Rectal smooth muscle tissue (tissue), 1 donor: ENCODE data around the gene BTBD7.

Experiments used
- H3K27ac ChIP-seq: one replicate; pipeline ENCODE4 v1.7.0; 2013; ENCODE audit warnings: low read depth, low read length, inconsistent platforms
- H3K27me3 ChIP-seq: one replicate; pipeline ENCODE4 v1.7.0; 2013; ENCODE audit warnings: low read length; ENCODE audit not compliant: control insufficient read depth, insufficient read depth
- H3K36me3 ChIP-seq: one replicate; pipeline ENCODE4 v1.7.0; 2013; ENCODE audit warnings: low read length; ENCODE audit not compliant: control insufficient read depth, insufficient read depth
- H3K4me1 ChIP-seq: one replicate; pipeline ENCODE4 v1.7.0; 2013; ENCODE audit warnings: low read length; ENCODE audit not compliant: control insufficient read depth, insufficient read depth
- H3K4me3 ChIP-seq: one replicate; pipeline ENCODE4 v1.7.0; 2013; ENCODE audit warnings: low read length
- H3K9ac ChIP-seq: one replicate; pipeline ENCODE4 v1.7.0; 2013; ENCODE audit warnings: low read length

The BTBD7 gene

DNA sequence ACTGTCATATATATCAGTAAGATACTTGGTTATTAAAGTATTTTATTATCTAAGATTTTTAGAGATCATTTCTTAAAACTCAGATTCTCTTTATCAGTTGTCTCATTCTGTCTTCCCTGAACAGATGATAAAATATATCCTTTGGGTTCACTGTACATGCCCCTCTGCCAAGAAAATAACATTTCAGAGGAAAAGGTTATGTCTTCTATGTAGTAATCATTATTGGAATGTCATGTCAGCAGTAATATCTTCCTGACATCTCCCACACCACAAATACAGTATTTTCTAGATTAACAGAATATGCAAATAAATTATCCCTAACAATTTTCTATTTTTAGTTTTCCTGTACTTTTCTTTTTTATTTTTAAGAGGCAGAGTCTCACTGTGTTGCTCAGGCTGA lies 26.0 kb downstream of the BTBD7 start:
- Histone ChIP-seq H3K9ac (no peak overlapping the region), H3K4me1 (peaks cover 2% of the 10 kb centered on the region), H3K36me3 (no peaks in the 10 kb centered on the region), H3K4me3 (no peak overlapping the region), H3K27ac (no peak overlapping the region), H3K27me3 (no peaks in the 10 kb centered on the region)

DNA sequence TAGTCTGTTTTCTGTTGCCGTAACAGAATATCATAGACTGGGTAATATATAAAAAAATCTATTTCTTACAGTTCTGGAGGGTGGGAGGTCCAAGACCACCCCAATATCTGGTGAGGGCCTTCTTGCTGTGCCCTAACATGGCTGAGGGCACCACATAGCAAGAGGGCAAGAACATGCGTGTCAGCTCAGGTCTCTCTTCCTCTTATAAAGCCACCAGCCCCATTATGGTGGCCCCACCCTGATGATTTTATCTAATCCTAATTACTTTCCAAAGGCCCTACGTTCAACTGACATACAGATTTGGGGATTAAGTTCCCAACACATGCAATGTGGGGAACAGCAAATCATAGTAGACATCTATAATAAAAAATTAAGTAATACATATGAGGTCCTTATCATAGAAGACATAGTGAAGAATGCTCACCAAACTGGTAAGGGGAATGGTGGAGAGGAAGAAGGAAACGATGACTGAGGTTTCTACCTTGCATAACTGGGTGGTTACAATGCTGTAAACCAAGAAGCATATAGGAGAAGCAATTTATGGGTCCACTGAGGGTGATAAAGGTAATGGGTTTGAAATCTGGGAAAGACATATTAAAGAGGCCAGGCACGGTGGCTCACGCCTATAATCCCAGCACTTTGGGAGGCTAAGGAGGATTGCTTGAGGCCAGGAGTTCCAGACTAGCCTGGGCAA lies 27.0 kb downstream of the BTBD7 start:
- no peak overlapping the region for H3K9ac ChIP-seq
- no peak overlapping the region for H3K27ac ChIP-seq
- H3K27me3 ChIP-seq, result no peaks in the 10 kb centered on the region
- H3K4me3 ChIP-seq, result no peak overlapping the region
- no peaks in the 10 kb centered on the region for H3K36me3 ChIP-seq
- peaks cover 2% of the 10 kb centered on the region for H3K4me1 ChIP-seq

DNA sequence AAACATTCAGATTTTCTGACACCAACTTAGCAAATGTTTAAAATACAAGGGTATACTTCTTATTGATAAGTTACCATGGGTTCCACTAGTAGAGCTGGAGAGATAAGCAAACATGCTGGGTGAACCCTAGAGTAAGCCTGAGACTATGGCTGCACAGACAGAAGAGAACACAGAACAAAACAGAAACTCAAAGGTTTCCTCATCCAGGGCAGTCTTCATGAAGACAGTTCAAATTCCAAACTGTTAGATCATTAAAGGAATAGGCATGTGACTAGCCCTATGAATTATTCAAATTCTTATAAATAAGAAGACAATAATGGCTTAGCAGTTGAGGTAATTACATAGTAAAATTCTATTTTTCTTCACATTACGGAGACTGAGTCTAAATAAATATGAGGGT lies 28.1 kb downstream of the BTBD7 start:
- no peak overlapping the region for H3K9ac ChIP-seq
- H3K4me1 ChIP-seq, result no peaks in the 10 kb centered on the region
- H3K27me3 ChIP-seq, result no peaks in the 10 kb centered on the region
- H3K27ac ChIP-seq, result no peak overlapping the region
- no peaks in the 10 kb centered on the region for H3K36me3 ChIP-seq
- no peak overlapping the region for H3K4me3 ChIP-seq

DNA sequence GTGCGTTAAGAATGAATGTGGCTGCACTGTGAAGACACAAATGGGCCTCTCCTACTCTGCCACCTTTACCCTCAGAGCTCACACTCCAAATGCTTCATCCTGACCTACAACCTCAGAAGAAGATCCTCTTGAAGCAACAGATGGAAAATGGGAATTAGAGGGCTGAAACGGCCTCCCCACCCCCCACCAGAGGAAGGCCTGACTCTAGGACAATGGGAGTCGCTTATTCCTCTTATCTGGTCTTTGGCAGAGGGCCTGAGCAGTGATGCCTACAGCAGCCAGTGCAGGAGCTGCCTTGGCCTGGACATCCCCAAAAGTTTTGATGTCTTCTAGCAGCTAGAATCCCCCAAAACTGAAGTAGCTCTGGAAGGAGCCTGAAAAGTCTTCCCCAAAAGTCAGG lies 29.2 kb downstream of the BTBD7 start:
- Histone ChIP-seq H3K4me1 (no peaks in the 10 kb centered on the region), H3K36me3 (no peaks in the 10 kb centered on the region), H3K27ac (no peak overlapping the region), H3K9ac (no peak overlapping the region), H3K4me3 (no peak overlapping the region), H3K27me3 (no peaks in the 10 kb centered on the region)

- Histone ChIP-seq H3K27ac (no peak overlapping the region), H3K36me3 (no peaks in the 10 kb centered on the region), H3K27me3 (no peaks in the 10 kb centered on the region), H3K4me1 (no peaks in the 10 kb centered on the region), H3K9ac (no peak overlapping the region), H3K4me3 (no peak overlapping the region)
Observed at GRCh38 chr14:93302688-93303581, 29.9 kb downstream of the BTBD7 start.

DNA sequence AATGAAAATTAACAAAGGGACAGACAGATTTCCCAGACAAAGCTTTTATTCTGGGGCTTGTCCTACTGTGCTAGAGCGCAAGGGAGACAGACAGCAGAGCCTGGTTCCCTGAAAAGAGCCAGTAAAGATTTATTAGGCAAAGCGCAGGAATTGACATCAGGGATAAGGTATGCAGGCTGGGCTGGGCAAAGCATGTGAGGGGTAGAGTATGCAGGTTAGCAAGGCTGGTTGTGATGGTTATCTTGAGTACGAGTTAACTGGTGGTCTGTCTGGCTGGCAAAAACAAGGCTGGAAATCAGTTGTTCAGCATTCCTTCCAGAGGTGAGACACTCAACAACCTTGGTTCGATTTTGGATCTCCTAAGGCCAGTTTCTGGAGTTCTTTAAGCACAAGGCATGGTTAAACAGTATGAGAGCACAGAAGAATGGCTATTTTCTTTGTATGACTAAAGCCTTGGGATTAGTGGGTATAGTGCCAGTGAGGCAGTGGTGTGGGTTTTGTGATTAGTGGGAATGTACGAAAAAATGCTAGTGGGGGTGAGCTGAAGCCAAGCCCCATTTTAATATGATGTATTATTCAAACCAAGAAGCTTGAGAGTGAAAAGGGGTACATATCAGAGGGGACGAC lies 30.9 kb downstream of the BTBD7 start:
- no peak overlapping the region for H3K27ac ChIP-seq
- H3K4me3 ChIP-seq, result no peak overlapping the region
- H3K4me1 ChIP-seq, result no peaks in the 10 kb centered on the region
- H3K36me3 ChIP-seq, result no peaks in the 10 kb centered on the region
- no peak overlapping the region for H3K9ac ChIP-seq
- H3K27me3 ChIP-seq, result no peaks in the 10 kb centered on the region

- Histone ChIP-seq H3K9ac (no peak overlapping the region), H3K36me3 (no peaks in the 10 kb centered on the region), H3K4me1 (no peaks in the 10 kb centered on the region), H3K27ac (no peak overlapping the region), H3K27me3 (no peaks in the 10 kb centered on the region), H3K4me3 (no peak overlapping the region)
Observed at GRCh38 chr14:93299866-93300265, 33.0 kb downstream of the BTBD7 start.

DNA sequence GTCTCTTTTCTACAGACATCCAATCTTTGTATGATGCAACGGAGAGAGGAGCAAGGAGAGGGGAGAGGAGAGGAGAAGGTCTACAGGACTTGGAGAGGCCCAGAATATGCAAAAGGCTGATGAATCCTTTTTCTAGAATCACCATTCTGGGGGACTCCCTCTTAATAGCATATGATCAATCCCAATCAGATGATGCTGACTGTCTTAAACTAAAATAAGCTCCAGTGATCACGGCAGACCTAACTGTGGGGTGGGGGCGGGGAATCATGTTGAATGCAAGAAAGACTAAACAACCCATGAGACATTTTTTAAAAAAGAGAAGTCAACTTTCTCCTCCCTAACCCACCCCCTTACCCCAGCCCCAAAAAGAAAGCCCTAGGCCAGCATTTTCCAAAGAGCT lies 33.4 kb downstream of the BTBD7 start:
- Histone ChIP-seq H3K9ac (no peak overlapping the region), H3K4me1 (no peaks in the 10 kb centered on the region), H3K27ac (no peak overlapping the region)

DNA sequence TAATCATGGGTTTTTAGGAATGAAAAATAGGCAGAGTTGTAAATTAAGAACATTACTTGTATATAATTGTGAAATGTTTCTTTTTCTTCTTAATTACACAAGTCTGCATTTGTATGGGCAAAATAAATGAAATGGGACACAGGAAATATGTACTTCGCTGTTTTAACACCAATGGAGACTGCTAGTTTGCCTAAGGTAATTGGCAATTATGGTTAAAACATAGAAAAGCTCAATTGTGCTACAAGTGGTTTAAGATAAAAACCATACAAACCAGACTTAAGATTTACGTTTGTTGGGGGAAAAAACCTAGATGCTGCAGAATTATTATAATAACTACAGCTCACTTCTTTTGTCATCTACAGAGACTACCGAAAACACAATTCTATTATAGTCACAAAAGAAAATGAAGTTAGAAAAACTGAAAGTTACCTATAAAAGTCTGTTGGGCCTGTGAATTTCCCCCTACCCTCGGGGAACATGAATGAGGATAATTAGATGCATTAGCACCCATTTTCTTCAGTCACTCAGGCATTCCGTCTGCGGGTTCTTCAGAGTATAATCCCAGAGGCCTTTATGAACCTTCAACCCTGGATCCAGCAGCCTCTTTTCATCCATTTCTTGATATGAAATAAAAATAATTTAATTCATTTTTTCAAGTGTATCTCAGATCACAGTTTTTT lies 37.2 kb downstream of the BTBD7 start:
- Histone ChIP-seq H3K9ac (no peak overlapping the region), H3K4me3 (no peak overlapping the region), H3K27me3 (no peaks in the 10 kb centered on the region), H3K27ac (no peak overlapping the region), H3K4me1 (no peaks in the 10 kb centered on the region), H3K36me3 (peaks cover 3% of the 10 kb centered on the region)

More for the DNA sequence above, 33.4 kb downstream of the BTBD7 start:
- no peak overlapping the region for H3K4me3 ChIP-seq
- H3K36me3 ChIP-seq, result peaks cover 3% of the 10 kb centered on the region
- H3K27me3 ChIP-seq, result no peaks in the 10 kb centered on the region

DNA sequence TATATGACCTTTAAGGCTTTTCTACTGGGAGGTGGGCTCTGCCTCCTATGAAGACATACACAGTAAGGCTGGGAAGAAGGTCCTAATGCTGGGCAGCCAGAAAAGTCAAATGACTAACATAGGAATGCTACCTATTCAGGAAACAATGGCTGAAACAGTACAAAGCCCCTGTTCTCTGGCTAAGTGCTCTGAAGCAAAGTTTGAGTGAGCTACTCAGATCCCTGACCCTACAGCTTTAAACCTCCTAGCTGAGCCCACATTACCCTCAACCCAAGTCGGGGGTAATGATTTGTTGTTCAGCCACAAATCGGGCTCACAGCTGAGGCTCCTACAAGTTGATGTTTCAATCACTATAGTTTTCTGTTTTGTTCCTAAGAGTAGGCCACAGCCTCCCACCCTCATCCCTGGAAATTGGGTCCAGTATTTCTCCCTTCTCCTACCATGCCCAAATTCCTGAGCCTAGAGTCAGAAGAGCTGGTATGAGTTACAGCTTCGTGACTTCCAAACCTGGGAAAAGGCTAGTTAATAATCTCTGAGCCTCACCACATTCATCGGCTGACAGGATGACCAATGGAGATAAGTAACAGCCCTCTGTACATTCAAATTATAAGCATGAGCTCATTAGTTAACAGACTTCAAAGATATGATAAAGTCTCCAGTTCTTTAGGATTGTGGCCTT lies 46.5 kb downstream of the BTBD7 start:
- Histone ChIP-seq H3K4me1 (no peaks in the 10 kb centered on the region), H3K36me3 (peaks cover 2% of the 10 kb centered on the region), H3K9ac (no peak overlapping the region), H3K4me3 (no peak overlapping the region), H3K27me3 (no peaks in the 10 kb centered on the region), H3K27ac (no peak overlapping the region)

DNA sequence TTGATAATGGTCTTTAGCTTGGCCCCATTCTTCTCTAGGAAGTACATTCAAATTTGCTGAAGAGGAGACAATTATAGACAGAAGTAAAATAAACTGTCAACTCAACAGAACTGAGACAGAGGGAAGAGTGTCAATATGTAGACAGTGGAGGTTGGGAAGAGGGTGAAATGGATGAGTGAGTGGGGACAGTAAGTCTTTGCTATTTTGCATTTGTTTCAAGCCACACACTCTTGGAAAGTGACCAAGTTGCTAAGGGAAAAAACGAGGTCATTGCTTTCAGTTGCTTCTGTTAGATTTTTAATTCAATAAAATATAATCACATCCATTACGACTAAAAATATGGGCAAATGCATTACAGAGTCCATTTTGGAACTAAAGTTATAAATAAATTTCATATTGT lies 47.8 kb downstream of the BTBD7 start:
- no peak overlapping the region for H3K9ac ChIP-seq
- no peaks in the 10 kb centered on the region for H3K27me3 ChIP-seq
- H3K4me3 ChIP-seq, result no peak overlapping the region
- peaks cover 2% of the 10 kb centered on the region for H3K36me3 ChIP-seq
- H3K27ac ChIP-seq, result no peak overlapping the region
- no peaks in the 10 kb centered on the region for H3K4me1 ChIP-seq

DNA sequence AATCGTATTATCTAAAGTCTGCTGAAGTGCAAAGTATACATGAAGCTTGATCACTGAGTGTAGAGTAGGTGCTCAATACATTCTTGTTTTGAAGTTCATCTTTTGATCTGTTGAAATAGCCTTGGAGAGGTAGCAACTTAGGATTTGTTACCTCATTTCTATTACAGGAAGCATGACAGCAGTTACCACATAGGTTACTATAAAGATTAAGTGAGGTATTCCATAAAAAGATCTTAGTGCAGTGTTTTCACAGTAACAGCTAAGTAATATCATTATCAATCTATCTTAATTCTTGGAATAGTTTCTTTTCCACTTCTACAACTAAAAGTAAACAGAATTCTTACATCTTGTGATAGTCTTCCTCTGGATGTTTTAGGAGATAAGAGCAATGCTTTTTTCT lies 50.9 kb downstream of the BTBD7 start:
- H3K27ac ChIP-seq, result no peak overlapping the region
- H3K9ac ChIP-seq, result no peak overlapping the region
- no peaks in the 10 kb centered on the region for H3K36me3 ChIP-seq
- H3K4me3 ChIP-seq, result no peak overlapping the region
- no peaks in the 10 kb centered on the region for H3K27me3 ChIP-seq
- H3K4me1 ChIP-seq, result no peaks in the 10 kb centered on the region
